Measurements from ENCODE around the gene GRPEL1. TPM values are rescaled to one million over a fixed set of nuclear protein-coding genes. Genes with fewer than 3 reads are reported as not detected.

Gene GRPEL1
- total and polyA plus RNA-seq, 8 donors: 11.4 to 53.6 (median 25.5) TPM; not detected in 1

DNA sequence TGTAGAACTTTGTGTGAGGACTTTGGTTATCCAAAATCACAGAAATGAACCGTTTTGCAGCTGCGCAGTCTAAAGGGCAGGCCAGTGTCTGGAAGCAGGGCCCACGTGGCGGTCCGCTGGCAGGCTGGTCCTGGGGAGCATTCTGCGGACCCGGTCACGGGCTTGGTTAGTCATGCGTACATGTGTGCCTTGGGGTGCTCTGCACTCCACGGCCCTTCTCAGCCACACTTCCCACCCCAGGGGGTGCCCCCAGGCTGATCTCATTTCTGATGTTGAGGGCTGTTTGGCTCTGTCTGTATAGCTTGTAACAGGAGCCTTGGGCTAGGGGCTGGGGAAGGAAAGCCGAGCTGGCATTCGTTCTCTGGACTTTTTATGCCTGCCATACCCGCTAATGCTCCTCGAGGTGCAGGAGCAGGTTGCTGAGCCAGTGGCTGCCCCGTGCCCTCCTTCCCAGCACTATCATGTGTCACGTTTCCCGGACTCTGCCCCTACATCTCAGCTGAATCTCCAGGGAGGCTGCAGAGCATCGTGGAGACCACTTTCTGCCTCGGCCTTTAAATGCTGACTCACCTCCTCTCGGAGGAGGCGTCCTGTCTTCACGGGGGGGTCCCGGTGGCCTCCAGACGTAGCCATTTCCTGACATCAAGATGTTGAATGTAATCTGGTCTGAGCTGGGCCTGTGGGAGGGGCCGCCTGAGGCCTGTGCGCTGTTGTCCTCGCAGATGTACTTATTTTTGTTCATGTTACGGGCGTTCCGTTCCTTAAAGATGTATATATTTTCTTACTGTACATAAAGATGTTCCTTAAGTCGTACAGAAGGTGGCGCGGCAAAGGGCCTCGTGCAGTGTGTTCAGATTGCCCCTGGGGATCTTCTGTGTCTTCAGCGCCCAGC is 36.1 kb downstream of the GRPEL1 start:
- no peak overlapping the region for H3K4me3 ChIP-seq
- DNase-seq: no peak
- WGBS, 5 donors: 86 to 89% (median 87%) methylated on average over 29 to 35 of the region's 35 CpGs
- no peaks in the 10 kb centered on the region for H3K9me3 ChIP-seq
- peaks cover 38 to 59% (median 59%) of the 10 kb centered on the region in 4 donors for H3K36me3 ChIP-seq
- H3K27me3 ChIP-seq: no peaks in the 10 kb centered on the region
- H3K27ac ChIP-seq: no peak overlapping the region
- no peak for TF ChIP-seq POLR2AphosphoS5 (IDR thresholded peaks at IDR 0.05)
- no peak for TF ChIP-seq POLR2A (IDR thresholded peaks at IDR 0.05)
- no peak for TF ChIP-seq EP300 (IDR thresholded peaks at IDR 0.05)
- TF ChIP-seq, protein P1, sequence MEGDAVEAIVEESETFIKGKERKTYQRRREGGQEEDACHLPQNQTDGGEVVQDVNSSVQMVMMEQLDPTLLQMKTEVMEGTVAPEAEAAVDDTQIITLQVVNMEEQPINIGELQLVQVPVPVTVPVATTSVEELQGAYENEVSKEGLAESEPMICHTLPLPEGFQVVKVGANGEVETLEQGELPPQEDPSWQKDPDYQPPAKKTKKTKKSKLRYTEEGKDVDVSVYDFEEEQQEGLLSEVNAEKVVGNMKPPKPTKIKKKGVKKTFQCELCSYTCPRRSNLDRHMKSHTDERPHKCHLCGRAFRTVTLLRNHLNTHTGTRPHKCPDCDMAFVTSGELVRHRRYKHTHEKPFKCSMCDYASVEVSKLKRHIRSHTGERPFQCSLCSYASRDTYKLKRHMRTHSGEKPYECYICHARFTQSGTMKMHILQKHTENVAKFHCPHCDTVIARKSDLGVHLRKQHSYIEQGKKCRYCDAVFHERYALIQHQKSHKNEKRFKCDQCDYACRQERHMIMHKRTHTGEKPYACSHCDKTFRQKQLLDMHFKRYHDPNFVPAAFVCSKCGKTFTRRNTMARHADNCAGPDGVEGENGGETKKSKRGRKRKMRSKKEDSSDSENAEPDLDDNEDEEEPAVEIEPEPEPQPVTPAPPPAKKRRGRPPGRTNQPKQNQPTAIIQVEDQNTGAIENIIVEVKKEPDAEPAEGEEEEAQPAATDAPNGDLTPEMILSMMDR (IDR thresholded peaks at IDR 0.05): no peak
- intact Hi-C loops (cut with DNase I; ENCODE audit: low total_unique reads): no loop called here
- H3K4me1 ChIP-seq: peaks cover 13 to 22% (median 18%) of the 10 kb centered on the region in 4 donors

DNA sequence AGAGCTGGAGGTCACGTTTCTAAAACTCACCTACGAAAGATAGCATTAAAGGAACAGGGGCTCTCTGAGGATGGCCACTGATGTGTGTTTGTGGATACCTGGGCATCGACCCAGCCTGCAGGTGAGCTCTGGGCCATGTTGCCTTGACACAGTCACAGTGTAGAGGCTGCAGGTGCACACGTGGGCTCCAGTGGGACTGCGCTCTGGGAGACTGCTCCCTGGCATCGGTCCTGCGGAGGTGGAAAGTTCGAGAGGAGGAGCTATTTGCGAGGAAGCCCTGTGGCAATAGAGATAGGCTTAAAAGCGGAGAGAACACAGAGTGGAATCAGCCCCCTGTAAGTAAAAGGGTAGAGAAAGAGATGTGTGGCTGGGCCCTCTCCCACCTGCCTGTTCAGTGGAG is 37.0 kb downstream of the GRPEL1 start:
- no peak for TF ChIP-seq EP300 (IDR thresholded peaks at IDR 0.05)
- TF ChIP-seq, protein P1 (IDR thresholded peaks at IDR 0.05): no peak
- Histone ChIP-seq H3K27ac (no peak overlapping the region), H3K36me3 (peaks cover 46 to 69% (median 68%) of the 10 kb centered on the region in 4 donors), H3K4me3 (no peak overlapping the region), H3K27me3 (no peaks in the 10 kb centered on the region), H3K4me1 (peaks cover 13 to 22% (median 18%) of the 10 kb centered on the region in 4 donors), H3K9me3 (no peaks in the 10 kb centered on the region)
- intact Hi-C loops (cut with DNase I; ENCODE audit: low total_unique reads): no loop called here
- DNase-seq: no peak
- WGBS, 5 donors: 89 to 93% (median 92%) methylated on average over 10 of the region's 10 CpGs

DNA sequence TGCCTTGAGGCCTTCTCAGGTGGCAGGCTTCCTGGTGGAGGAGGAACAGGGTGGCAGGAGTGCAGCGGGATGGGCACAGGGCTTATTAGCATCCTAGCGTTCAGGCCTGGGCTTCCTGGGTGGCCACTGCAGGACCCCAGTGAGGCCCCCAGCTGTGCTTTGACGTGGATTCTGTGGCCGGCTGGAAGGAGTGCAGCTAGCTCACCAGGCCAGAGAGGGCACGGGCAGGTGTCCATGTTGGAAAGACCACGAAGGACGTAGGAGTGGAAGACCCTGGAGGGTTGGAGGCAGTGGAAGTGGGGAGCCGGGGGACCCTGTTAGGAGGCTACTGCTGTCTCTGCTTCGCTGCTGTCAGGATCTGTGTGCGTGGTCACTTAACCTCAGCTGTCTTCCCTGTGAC is 37.9 kb downstream of the GRPEL1 start:
- Histone ChIP-seq H3K9me3 (no peaks in the 10 kb centered on the region), H3K4me1 (peaks cover 11 to 17% (median 15%) of the 10 kb centered on the region in 4 donors), H3K4me3 (no peak overlapping the region), H3K36me3 (peaks cover 49 to 78% (median 77%) of the 10 kb centered on the region in 4 donors), H3K27ac (no peak overlapping the region), H3K27me3 (no peaks in the 10 kb centered on the region)
- no peak for DNase-seq
- intact Hi-C loops (cut with DNase I; ENCODE audit: low total_unique reads): no loop called here
- WGBS, 5 donors: 93 to 97% (median 97%) methylated on average over 9 to 10 of the region's 10 CpGs
- TF ChIP-seq, protein P1 (IDR thresholded peaks at IDR 0.05): no peak
- TF ChIP-seq POLR2AphosphoS5 (IDR thresholded peaks at IDR 0.05) (no peak), EP300 (IDR thresholded peaks at IDR 0.05) (no peak), POLR2A (IDR thresholded peaks at IDR 0.05) (no peak)

DNA sequence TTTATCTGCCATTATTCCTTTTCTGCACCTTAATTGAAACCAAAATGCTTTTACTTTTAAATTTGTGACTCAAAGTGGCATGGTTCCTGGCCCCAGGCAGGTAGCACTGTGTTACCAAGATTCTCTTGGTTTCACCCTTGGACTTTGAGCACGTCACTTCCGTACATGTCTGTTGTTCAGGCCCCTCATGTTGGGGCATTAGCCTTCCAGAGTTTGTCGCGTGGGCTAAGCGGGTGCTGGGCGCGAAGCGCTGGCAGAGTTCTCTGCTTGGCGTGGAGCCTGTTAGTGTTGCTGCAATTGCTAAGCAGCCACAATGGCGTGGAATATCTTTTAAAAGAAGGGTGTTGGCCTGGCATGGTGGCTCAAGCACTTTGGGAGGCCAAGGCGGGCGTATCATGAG is 38.7 kb downstream of the GRPEL1 start:
- no peak for DNase-seq
- no peak overlapping the region for H3K27ac ChIP-seq
- intact Hi-C loops (cut with DNase I; ENCODE audit: low total_unique reads): no loop called here
- WGBS, 5 donors: 87 to 94% (median 91%) methylated on average over 12 of the region's 12 CpGs
- peaks cover 55 to 85% (median 84%) of the 10 kb centered on the region in 4 donors for H3K36me3 ChIP-seq
- peaks cover 4 to 10% (median 9%) of the 10 kb centered on the region in 4 donors for H3K4me1 ChIP-seq
- H3K4me3 ChIP-seq: no peak overlapping the region
- H3K27me3 ChIP-seq: no peaks in the 10 kb centered on the region
- no peaks in the 10 kb centered on the region for H3K9me3 ChIP-seq
- TF ChIP-seq EP300 (IDR thresholded peaks at IDR 0.05): no peak
- TF ChIP-seq POLR2AphosphoS5 (IDR thresholded peaks at IDR 0.05): no peak
- TF ChIP-seq, protein P1 (IDR thresholded peaks at IDR 0.05): no peak
- TF ChIP-seq POLR2A (IDR thresholded peaks at IDR 0.05): no peak
